ENCODE results near the gene SPOCK1.

Gene SPOCK1

DNA sequence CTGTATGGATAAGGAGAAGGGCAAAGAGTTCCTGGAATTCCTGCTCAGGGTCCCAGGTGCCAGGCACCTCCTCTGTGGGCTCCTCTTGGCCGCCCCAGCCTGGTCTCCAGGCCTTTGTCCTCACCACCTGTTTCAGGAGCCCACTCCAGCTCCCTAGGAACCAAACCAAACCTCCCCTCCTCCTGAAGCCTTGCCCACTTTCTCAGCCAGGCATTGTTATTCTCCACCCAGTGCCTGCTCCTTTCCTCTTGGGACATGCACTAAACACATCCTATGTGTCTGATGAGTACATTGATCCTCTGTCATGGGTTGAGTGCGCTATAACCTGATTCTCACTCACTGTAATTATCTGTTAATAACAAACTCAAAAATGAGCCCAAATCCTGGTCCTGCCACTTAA lies 189.8 kb downstream of the SPOCK1 start:
- no peak overlapping the region for H3K27ac Mint-ChIP-seq
- H3K36me3 Mint-ChIP-seq = no peaks in the 10 kb centered on the region
- no peak overlapping the region for H3K4me3 Mint-ChIP-seq
- no peaks in the 10 kb centered on the region for H3K9me3 Mint-ChIP-seq (ENCODE audit: low read depth)
- no peaks in the 10 kb centered on the region for H3K27me3 Mint-ChIP-seq
- H3K4me1 Mint-ChIP-seq (ENCODE audit: low read depth) = no peaks in the 10 kb centered on the region

GRCh38 chr5:137308311-137308710 lies 190.8 kb downstream of the SPOCK1 start:
- no peak overlapping the region for H3K27ac Mint-ChIP-seq
- no peaks in the 10 kb centered on the region for H3K36me3 Mint-ChIP-seq
- H3K4me3 Mint-ChIP-seq = no peak overlapping the region
- peaks cover 1% of the 10 kb centered on the region for H3K27me3 Mint-ChIP-seq
- H3K9me3 Mint-ChIP-seq (ENCODE audit: low read depth) = no peaks in the 10 kb centered on the region
- H3K4me1 Mint-ChIP-seq (ENCODE audit: low read depth) = no peaks in the 10 kb centered on the region

GRCh38 chr5:137306903-137307302 lies 192.2 kb downstream of the SPOCK1 start:
- H3K4me1 Mint-ChIP-seq (ENCODE audit: low read depth) = no peaks in the 10 kb centered on the region
- H3K9me3 Mint-ChIP-seq (ENCODE audit: low read depth) = no peaks in the 10 kb centered on the region
- H3K4me3 Mint-ChIP-seq = no peak overlapping the region
- no peak overlapping the region for H3K27ac Mint-ChIP-seq
- no peaks in the 10 kb centered on the region for H3K36me3 Mint-ChIP-seq
- peaks cover 5% of the 10 kb centered on the region for H3K27me3 Mint-ChIP-seq

DNA sequence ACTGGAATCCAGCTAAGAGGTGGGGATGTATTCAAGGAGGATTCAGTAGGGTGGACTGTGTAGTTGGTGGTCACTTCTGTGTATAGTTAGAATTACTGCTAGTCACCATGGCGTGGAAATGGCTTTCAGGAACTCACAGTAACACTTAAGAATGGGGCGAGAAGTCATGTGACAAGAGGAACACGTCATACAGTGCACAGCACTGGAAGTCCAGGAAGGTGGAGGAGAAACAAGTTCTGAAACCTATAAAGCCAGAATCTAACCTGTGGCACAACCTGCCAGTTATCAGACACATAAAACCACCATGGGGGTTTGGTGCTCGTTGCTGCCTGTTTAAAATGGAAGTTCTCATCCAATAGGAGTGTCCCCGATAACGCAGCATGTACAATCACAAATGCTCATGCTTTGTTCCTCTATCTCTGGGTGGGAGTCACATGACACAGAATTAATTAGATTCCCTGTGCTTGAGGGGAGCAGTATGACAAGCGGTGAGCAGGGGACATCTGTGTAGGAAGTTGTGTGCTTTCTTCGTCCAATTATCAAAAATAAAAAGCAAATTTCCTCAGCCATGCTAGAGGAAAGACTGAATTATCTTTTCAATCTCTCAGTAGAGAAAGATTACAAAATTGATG lies 193.0 kb downstream of the SPOCK1 start:
- Mint-ChIP-seq H3K4me1 (ENCODE audit: low read depth) (no peaks in the 10 kb centered on the region), H3K9me3 (ENCODE audit: low read depth) (no peaks in the 10 kb centered on the region), H3K27ac (no peak overlapping the region), H3K4me3 (no peak overlapping the region), H3K36me3 (no peaks in the 10 kb centered on the region), H3K27me3 (peaks cover 6% of the 10 kb centered on the region)

DNA sequence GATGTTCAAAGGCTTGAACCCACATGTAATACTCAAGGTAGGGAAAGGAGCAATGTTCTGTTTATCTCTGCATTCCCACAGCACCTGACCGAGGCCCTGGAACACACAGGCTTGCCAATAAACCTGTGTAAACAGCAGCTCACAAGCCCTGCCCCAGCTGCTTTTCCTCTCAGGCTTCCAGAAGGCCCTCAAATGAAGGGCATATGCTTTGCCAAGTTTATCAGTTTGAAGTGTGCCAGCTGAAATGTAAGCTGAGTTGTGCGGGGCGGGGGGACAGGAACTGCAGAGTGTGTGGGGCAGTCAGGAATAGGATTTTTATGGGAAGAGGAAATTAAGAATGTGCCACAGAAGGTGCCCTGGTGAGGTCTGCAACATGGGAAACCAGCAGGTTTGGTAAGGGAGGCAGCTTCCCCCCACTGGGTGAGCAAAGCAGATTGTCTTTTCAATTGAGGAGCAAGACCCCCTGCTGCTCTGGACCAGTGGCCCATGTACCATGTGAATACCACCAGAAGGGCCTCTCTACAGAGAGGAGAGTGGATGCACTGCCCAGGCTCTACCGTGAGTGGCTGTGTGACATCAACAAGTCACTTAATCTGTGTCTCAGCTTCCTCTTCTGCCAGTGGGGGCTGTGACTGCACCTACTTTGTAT lies 194.8 kb downstream of the SPOCK1 start:
- Mint-ChIP-seq H3K4me1 (ENCODE audit: low read depth) (no peaks in the 10 kb centered on the region), H3K9me3 (ENCODE audit: low read depth) (no peaks in the 10 kb centered on the region), H3K27me3 (peaks cover 8% of the 10 kb centered on the region), H3K4me3 (no peak overlapping the region), H3K27ac (no peak overlapping the region), H3K36me3 (no peaks in the 10 kb centered on the region)

DNA sequence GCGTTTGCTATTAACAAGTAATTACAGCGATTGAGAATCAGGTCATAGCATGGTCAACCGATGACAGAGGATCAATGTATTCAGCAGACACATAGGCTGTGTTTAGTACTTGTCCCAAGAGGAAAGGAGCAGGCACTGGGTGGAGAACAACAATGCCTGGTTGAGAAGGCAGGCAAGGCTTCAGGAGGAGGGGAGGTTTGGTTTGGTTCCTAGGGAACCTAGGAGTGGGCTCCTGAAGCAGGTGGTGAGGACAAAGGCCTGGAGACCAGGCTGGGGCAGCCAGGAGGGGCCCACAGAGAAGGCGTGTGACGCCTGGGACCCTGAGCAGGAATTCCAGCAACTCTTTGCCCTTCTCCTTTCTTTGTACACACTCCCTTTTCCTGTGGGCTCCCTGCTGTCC lies 195.6 kb downstream of the SPOCK1 start:
- no peak overlapping the region for H3K27ac Mint-ChIP-seq
- no peaks in the 10 kb centered on the region for H3K36me3 Mint-ChIP-seq
- H3K4me3 Mint-ChIP-seq = no peak overlapping the region
- peaks cover 8% of the 10 kb centered on the region for H3K27me3 Mint-ChIP-seq
- H3K9me3 Mint-ChIP-seq (ENCODE audit: low read depth) = no peaks in the 10 kb centered on the region
- no peaks in the 10 kb centered on the region for H3K4me1 Mint-ChIP-seq (ENCODE audit: low read depth)

- Mint-ChIP-seq H3K4me3 (no peak overlapping the region), H3K27me3 (peaks cover 8% of the 10 kb centered on the region), H3K9me3 (ENCODE audit: low read depth) (no peaks in the 10 kb centered on the region), H3K36me3 (no peaks in the 10 kb centered on the region), H3K27ac (no peak overlapping the region), H3K4me1 (ENCODE audit: low read depth) (no peaks in the 10 kb centered on the region)
Observed at GRCh38 chr5:137300411-137301240, 198.5 kb downstream of the SPOCK1 start.

DNA sequence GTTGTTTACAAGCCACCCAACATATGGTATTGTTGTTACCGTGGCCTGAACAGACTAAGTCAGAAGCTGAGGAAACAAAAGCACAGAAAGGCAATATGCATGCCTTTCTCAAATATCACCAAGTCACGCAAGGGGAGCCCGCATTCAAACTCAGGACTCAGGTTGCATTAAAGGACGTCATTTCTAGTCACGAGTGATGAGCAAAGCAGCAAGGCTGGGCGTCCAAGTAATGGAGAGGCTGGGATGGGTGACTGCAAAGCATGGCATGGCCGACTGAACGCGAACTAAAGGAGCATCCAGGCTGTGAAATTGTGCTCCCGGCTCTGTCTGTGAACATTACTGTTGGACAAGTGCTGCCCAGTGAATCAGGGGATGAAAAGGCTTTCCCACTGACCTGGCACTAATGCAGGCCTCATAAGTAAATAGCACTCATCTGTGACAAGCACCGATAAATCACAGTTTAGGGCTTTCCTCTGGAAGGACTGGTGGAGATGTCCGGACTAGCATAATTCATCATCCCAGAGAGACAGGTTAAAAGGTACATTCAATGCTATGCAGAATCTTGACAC lies 202.8 kb downstream of the SPOCK1 start:
- H3K4me3 Mint-ChIP-seq = no peak overlapping the region
- no peaks in the 10 kb centered on the region for H3K9me3 Mint-ChIP-seq (ENCODE audit: low read depth)
- H3K36me3 Mint-ChIP-seq = no peaks in the 10 kb centered on the region
- H3K27me3 Mint-ChIP-seq = peaks cover 5% of the 10 kb centered on the region
- no peak overlapping the region for H3K27ac Mint-ChIP-seq
- H3K4me1 Mint-ChIP-seq (ENCODE audit: low read depth) = no peaks in the 10 kb centered on the region

DNA sequence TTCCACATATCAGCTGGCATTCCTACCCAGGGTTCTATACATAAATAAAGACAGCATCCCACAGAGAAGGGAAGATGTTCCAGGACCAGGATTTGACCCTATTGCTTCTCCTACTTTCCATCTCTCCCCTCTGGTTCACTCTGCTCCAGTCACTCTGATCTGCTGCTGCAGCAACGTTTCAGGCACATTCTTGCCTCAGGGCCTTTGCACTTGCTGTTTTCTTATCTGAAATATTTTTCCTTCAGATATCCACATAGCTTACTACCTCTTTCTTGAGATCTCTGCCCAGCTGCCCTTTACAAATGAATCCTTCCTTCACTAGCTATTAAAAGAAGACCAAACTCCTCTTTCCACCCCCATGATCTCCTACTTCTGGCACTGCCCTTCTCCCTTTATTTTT lies 204.5 kb downstream of the SPOCK1 start:
- Mint-ChIP-seq H3K4me1 (ENCODE audit: low read depth) (no peaks in the 10 kb centered on the region), H3K4me3 (no peak overlapping the region), H3K27me3 (peaks cover 2% of the 10 kb centered on the region), H3K9me3 (ENCODE audit: low read depth) (no peaks in the 10 kb centered on the region), H3K27ac (no peak overlapping the region), H3K36me3 (no peaks in the 10 kb centered on the region)

DNA sequence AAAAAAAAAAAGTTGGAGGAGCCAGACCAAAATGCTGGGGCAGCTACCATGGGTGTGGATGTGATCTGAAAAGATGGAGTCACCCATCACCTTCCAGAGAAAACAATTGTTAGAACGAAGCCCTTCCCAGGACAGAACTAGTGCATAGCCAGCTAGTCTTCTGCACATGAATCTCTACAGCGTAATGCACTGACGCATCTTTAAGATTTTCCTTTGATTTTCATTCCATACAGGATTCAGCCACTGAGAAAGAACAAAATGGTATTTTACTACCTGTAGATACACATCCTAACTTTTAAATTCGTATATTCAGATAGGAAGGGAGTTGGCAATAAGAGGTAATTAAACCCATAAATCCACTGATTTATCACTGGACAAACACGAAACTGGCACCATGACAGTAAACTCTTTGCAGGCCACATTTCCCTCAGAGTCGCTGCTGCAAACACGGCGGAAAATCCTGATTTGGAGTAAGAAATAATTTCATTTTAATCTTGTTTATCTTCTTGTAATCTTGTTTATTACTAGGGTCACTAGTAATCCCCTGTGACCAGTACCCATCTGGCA lies 206.6 kb downstream of the SPOCK1 start:
- Mint-ChIP-seq H3K27ac (no peak overlapping the region), H3K9me3 (ENCODE audit: low read depth) (no peaks in the 10 kb centered on the region), H3K4me3 (no peak overlapping the region), H3K4me1 (ENCODE audit: low read depth) (no peaks in the 10 kb centered on the region), H3K36me3 (no peaks in the 10 kb centered on the region), H3K27me3 (peaks cover 2% of the 10 kb centered on the region)

DNA sequence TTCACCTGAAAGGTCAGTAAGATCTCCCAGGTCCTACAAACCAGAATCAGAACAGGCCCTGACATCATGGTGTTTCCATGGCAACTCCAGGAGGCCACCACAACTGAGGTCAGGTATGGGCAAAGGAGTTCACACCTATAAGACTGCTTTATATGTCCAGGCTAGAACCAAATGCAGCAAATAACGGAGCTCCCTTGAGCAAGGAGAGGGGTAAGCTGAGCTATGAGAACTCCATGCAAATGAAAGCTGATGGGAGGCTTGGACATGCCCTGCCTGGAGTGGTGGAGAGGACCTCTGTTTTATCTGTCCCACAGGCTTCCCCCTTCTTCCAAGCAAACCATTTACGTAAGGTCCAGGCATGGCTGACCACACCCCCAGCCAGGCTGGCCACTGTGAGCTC lies 207.7 kb downstream of the SPOCK1 start:
- Mint-ChIP-seq H3K36me3 (no peaks in the 10 kb centered on the region), H3K4me1 (ENCODE audit: low read depth) (no peaks in the 10 kb centered on the region), H3K27ac (no peak overlapping the region), H3K9me3 (ENCODE audit: low read depth) (no peaks in the 10 kb centered on the region), H3K4me3 (no peak overlapping the region), H3K27me3 (peaks cover 2% of the 10 kb centered on the region)

DNA sequence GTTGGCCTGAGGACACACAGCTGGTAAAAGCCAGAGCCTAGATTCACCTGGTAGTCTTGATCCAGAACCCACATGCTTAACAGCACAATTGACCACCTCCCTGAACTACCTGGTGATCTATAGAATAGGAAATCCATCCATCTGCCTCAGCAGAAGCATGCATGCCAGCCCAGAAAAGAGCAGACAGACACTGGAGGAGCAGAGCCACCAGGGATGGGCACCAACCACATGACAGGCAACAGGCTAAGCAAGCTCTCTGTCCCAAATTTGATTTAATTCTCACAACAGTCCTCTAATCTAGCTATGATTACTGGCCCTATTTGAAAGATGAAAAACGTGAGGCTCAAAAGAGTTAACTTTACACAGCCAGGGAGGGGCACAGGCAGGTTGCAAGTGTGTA lies 208.1 kb downstream of the SPOCK1 start:
- Mint-ChIP-seq H3K4me3 (no peak overlapping the region), H3K27ac (no peak overlapping the region), H3K36me3 (no peaks in the 10 kb centered on the region), H3K27me3 (peaks cover 2% of the 10 kb centered on the region), H3K9me3 (ENCODE audit: low read depth) (no peaks in the 10 kb centered on the region), H3K4me1 (ENCODE audit: low read depth) (no peaks in the 10 kb centered on the region)

- H3K4me3 Mint-ChIP-seq = no peak overlapping the region
- H3K27ac Mint-ChIP-seq = no peak overlapping the region
- peaks cover 2% of the 10 kb centered on the region for H3K27me3 Mint-ChIP-seq
- no peaks in the 10 kb centered on the region for H3K9me3 Mint-ChIP-seq (ENCODE audit: low read depth)
- H3K4me1 Mint-ChIP-seq (ENCODE audit: low read depth) = no peaks in the 10 kb centered on the region
- no peaks in the 10 kb centered on the region for H3K36me3 Mint-ChIP-seq
Observed at GRCh38 chr5:137290373-137290772, 208.8 kb downstream of the SPOCK1 start.

DNA sequence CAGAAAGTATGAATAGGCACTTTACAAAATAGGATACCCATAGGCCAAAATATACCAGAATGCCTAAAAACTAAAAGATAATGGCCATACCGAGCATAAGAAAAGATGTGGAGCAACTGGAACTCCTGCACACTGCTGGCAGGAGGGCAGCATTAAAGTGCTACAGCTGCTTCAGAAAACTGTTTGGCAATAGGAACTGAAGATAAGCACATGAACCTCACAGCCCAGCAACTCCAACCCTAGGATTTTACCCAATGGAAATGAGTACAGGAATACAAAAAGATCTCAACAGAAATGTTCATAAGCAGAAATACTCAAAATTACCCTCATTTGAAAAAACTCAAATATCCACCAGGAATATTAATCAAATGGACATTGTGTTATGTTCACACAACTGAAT lies 209.3 kb downstream of the SPOCK1 start:
- H3K27ac Mint-ChIP-seq = no peak overlapping the region

GRCh38 chr5:137287569-137287968 lies 211.6 kb downstream of the SPOCK1 start:
- Mint-ChIP-seq H3K27me3 (no peaks in the 10 kb centered on the region), H3K4me3 (no peak overlapping the region), H3K27ac (no peak overlapping the region), H3K9me3 (ENCODE audit: low read depth) (no peaks in the 10 kb centered on the region), H3K36me3 (no peaks in the 10 kb centered on the region), H3K4me1 (ENCODE audit: low read depth) (no peaks in the 10 kb centered on the region)

More for the DNA sequence above, 209.3 kb downstream of the SPOCK1 start:
- Mint-ChIP-seq H3K4me1 (ENCODE audit: low read depth) (no peaks in the 10 kb centered on the region), H3K4me3 (no peak overlapping the region), H3K9me3 (ENCODE audit: low read depth) (no peaks in the 10 kb centered on the region), H3K27me3 (peaks cover 2% of the 10 kb centered on the region), H3K36me3 (no peaks in the 10 kb centered on the region)
